ENCODE measurements around the gene WDR54.
A peak's percentile ranks its signal among the peaks of the same experiment; 100 is the strongest.
"Not testable (repeated sequence)": the region's sequence is repeated elsewhere in the genome, so short reads cannot be mapped to it uniquely, and the experiment has no call there.

WDR54 gene

DNA sequence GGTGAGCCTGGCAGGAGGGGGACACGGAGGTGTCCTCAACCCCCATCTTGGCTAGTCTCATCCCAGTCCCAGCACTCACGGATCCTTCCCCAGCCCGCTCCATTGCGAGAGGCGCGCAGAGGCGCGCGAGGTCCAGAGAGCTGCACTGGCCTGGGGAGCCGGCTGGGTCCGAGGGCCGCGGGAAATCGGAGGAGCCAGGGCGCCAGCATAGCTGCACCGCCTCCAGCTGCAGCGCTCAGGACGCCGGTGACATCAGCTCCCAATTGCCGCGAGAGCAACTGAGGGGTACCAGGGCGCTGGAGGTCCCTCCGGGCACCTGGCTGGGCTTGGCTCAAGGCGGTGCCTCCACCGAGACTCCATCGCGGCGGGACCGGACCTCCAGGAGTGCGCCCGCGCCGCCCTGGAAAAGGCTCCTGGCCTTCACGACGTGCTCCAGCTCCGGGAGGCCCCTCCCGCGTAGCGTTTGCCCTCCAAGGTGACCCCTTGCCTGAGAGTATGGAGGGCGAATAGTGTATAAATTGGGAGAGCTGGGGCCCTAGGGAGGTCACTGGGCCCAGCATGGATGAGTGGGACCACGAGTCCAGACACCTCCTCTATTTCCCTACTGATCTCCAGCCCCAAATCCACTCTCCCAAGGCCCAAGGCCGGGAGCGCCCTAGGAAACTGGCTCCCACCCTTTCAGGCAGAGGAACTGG lies 14.7 kb downstream of the WDR54 start:
- H3K27ac ChIP-seq (ENCODE audit: low read length) = no peak overlapping the region
- peaks cover 32% of the 10 kb centered on the region for H3K4me1 ChIP-seq (ENCODE audit: insufficient read depth, low read length)
- H3K27me3 ChIP-seq (ENCODE audit: insufficient read depth, low read length) = peaks cover 2% of the 10 kb centered on the region; the same call in 1 of the 2 replicates
- H3K9ac ChIP-seq (ENCODE audit: low read depth, low read length) = no peak overlapping the region
- H3K9me3 ChIP-seq (ENCODE audit: insufficient read depth, low read depth, low read length) = no peaks in the 10 kb centered on the region
- H3K4me3 ChIP-seq (ENCODE audit: low read length) = 0 out of 2 replicates have a peak overlapping the region, but pooled peaks have one; percentile 5
- H3K36me3 ChIP-seq (ENCODE audit: insufficient read depth, low read depth, low read length) = peaks cover 20% of the 10 kb centered on the region

GRCh38 chr2:74436848-74437695 lies 15.5 kb downstream of the WDR54 start:
- H3K27ac ChIP-seq (ENCODE audit: low read length) = no peak overlapping the region
- peaks cover 32% of the 10 kb centered on the region for H3K4me1 ChIP-seq (ENCODE audit: insufficient read depth, low read length)
- no peak overlapping the region for H3K9ac ChIP-seq (ENCODE audit: low read depth, low read length)

GRCh38 chr2:74438248-74438647 lies 16.7 kb downstream of the WDR54 start:
- H3K9me3 ChIP-seq (ENCODE audit: insufficient read depth, low read depth, low read length) = no peaks in the 10 kb centered on the region
- peaks cover 6% of the 10 kb centered on the region; the same call in 1 of the 2 replicates for H3K36me3 ChIP-seq (ENCODE audit: insufficient read depth, low read depth, low read length)
- H3K27ac ChIP-seq (ENCODE audit: low read length) = no peak overlapping the region
- H3K4me3 ChIP-seq (ENCODE audit: low read length) = peak overlapping the region; percentile 7; the same call in 1 of the 2 replicates
- H3K27me3 ChIP-seq (ENCODE audit: insufficient read depth, low read length) = peaks cover 15% of the 10 kb centered on the region; the same call in 1 of the 2 replicates
- H3K4me1 ChIP-seq (ENCODE audit: insufficient read depth, low read length) = peaks cover 32% of the 10 kb centered on the region
- no peak overlapping the region for H3K9ac ChIP-seq (ENCODE audit: low read depth, low read length)

More at GRCh38 chr2:74436848-74437695, 15.5 kb downstream of the WDR54 start:
- no peaks in the 10 kb centered on the region for H3K9me3 ChIP-seq (ENCODE audit: insufficient read depth, low read depth, low read length)
- H3K4me3 ChIP-seq (ENCODE audit: low read length) = peak overlapping the region; percentile 5; the same call in 1 of the 2 replicates
- H3K27me3 ChIP-seq (ENCODE audit: insufficient read depth, low read length) = peaks cover 10% of the 10 kb centered on the region; the same call in 1 of the 2 replicates
- peaks cover 12% of the 10 kb centered on the region for H3K36me3 ChIP-seq (ENCODE audit: insufficient read depth, low read depth, low read length)

GRCh38 chr2:74439373-74439772 lies 17.8 kb downstream of the WDR54 start:
- Histone ChIP-seq H3K27ac (ENCODE audit: low read length) (no peak overlapping the region), H3K36me3 (ENCODE audit: insufficient read depth, low read depth, low read length) (peaks cover 6% of the 10 kb centered on the region; the same call in 1 of the 2 replicates), H3K4me3 (ENCODE audit: low read length) (peak overlapping the region; percentile 94), H3K4me1 (ENCODE audit: insufficient read depth, low read length) (peaks cover 32% of the 10 kb centered on the region), H3K9ac (ENCODE audit: low read depth, low read length) (peak overlapping the region; percentile 92; the same call in 1 of the 2 replicates), H3K9me3 (ENCODE audit: insufficient read depth, low read depth, low read length) (no peaks in the 10 kb centered on the region), H3K27me3 (ENCODE audit: insufficient read depth, low read length) (peaks cover 20% of the 10 kb centered on the region; the same call in 1 of the 2 replicates)

GRCh38 chr2:74439803-74440377 lies 18.4 kb downstream of the WDR54 start:
- Histone ChIP-seq H3K27me3 (ENCODE audit: insufficient read depth, low read length) (peaks cover 24% of the 10 kb centered on the region; the same call in 1 of the 2 replicates), H3K27ac (ENCODE audit: low read length) (peak overlapping the region; percentile 67), H3K4me1 (ENCODE audit: insufficient read depth, low read length) (peaks cover 32% of the 10 kb centered on the region), H3K4me3 (ENCODE audit: low read length) (peak overlapping the region; percentile 94), H3K9me3 (ENCODE audit: insufficient read depth, low read depth, low read length) (no peaks in the 10 kb centered on the region), H3K36me3 (ENCODE audit: insufficient read depth, low read depth, low read length) (peaks cover 6% of the 10 kb centered on the region; the same call in 1 of the 2 replicates), H3K9ac (ENCODE audit: low read depth, low read length) (peak overlapping the region; percentile 92)

- H3K9me3 ChIP-seq (ENCODE audit: insufficient read depth, low read depth, low read length) = no peaks in the 10 kb centered on the region
- peaks cover 32% of the 10 kb centered on the region for H3K4me1 ChIP-seq (ENCODE audit: insufficient read depth, low read length)
- peak overlapping the region; percentile 92 for H3K9ac ChIP-seq (ENCODE audit: low read depth, low read length)
Measured at GRCh38 chr2:74440378-74441169, 19.0 kb downstream of the WDR54 start.

GRCh38 chr2:74441170-74441689 lies 19.7 kb downstream of the WDR54 start:
- peak overlapping the region; percentile 92 for H3K9ac ChIP-seq (ENCODE audit: low read depth, low read length)
- peaks cover 24% of the 10 kb centered on the region; the same call in 1 of the 2 replicates for H3K27me3 ChIP-seq (ENCODE audit: insufficient read depth, low read length)
- peak overlapping the region; percentile 94 for H3K4me3 ChIP-seq (ENCODE audit: low read length)
- H3K9me3 ChIP-seq (ENCODE audit: insufficient read depth, low read depth, low read length) = no peaks in the 10 kb centered on the region
- peaks cover 6% of the 10 kb centered on the region; the same call in 1 of the 2 replicates for H3K36me3 ChIP-seq (ENCODE audit: insufficient read depth, low read depth, low read length)
- peak overlapping the region; percentile 67 for H3K27ac ChIP-seq (ENCODE audit: low read length)
- H3K4me1 ChIP-seq (ENCODE audit: insufficient read depth, low read length) = peaks cover 32% of the 10 kb centered on the region

More at GRCh38 chr2:74440378-74441169, 19.0 kb downstream of the WDR54 start:
- Histone ChIP-seq H3K27ac (ENCODE audit: low read length) (peak overlapping the region; percentile 67), H3K36me3 (ENCODE audit: insufficient read depth, low read depth, low read length) (peaks cover 6% of the 10 kb centered on the region; the same call in 1 of the 2 replicates), H3K27me3 (ENCODE audit: insufficient read depth, low read length) (peaks cover 24% of the 10 kb centered on the region; the same call in 1 of the 2 replicates), H3K4me3 (ENCODE audit: low read length) (peak overlapping the region; percentile 94)

DNA sequence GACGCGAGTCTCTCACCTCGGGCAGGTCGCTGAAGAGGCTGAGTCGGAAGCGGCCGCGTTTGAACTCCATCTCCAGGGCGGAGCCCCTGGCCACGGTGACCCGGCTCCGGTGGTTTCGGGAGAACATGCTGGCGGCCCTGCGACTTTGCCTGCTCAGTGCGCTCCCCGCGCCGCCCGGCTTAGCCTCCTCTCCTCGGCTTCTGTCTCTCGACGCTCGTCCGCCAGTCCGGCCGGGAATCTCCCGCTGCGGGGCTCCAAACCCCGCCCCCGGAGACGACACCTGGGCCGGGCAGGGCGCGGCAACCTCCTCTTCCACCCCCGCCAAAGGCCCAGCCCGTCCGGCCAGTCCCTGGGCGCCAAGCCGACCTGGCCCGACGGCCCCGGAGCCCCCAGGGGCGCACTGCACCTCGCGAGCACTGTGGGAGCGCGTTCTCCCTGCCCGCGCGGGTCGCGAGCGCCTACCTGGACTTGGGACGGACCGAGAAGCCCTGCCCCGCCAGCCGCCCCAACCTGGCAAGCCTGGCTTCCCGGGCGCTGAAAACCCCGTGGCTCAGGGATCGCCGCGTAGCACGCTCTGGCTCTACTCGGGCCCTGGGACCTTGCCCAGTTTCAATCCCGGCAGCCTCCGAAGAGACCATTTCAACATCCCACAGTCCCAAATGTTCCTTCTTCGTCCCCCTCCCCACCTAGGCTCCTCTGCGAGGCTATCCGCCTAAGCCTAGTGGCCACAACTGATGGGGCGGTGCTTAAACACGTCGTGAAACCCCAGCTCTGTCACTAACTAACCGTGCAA lies 20.4 kb downstream of the WDR54 start, which contains the start of gene RTKN:
TSS of gene RTKN (minus strand) at position 248 of the 793 bp plus-strand sequence. CDS start at position 127, 121 bp downstream.
- H3K4me1 ChIP-seq (ENCODE audit: insufficient read depth, low read length) = peaks cover 29% of the 10 kb centered on the region
- H3K4me3 ChIP-seq (ENCODE audit: low read length) = peak within 1 kb of the TSS; percentile 94
- peak within 1 kb of the TSS; percentile 92 for H3K9ac ChIP-seq (ENCODE audit: low read depth, low read length)
- H3K9me3 ChIP-seq (ENCODE audit: insufficient read depth, low read depth, low read length) = no peaks in the 10 kb centered on the region
- peaks cover 6% of the 10 kb centered on the region; the same call in 1 of the 2 replicates for H3K36me3 ChIP-seq (ENCODE audit: insufficient read depth, low read depth, low read length)
- H3K27me3 ChIP-seq (ENCODE audit: insufficient read depth, low read length) = peaks cover 24% of the 10 kb centered on the region; the same call in 1 of the 2 replicates
- H3K27ac ChIP-seq (ENCODE audit: low read length) = peak within 1 kb of the TSS; percentile 67

DNA sequence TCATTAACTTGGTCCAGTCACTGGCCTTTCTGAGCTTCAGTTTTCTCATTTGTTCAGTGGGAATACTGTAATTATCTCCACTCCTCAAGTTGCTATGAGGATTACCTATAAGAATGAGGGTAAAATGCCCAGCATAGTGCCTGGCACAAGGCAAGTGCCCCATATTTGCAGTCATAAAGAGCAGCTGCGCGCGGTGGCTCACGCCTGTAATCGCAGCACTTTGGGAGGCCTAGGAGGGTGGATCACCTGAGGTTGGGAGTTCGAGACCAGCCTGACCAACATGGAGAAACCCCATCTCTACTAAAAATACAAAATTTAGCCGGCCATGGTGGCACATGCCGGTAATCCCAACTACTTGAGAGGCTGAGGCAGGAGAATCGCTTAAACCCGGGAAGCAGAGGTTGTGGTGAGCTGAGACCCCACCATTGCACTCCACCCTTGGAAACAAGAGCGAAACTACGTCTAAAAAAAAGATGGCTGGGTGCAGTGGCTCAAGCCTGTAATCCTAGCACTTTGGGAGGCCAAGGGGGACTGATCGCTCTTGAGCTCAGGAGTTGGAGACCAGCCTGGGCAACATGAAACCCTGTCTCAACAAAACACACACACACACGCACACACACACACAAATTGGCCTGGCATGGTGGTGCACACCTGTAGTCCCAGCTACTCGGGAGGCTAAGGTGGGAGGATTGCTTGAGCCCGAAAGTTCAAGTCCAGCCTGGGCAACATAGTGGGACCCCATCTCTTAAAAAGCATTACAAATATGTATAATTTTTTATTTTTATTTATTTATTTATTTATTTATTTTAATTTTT lies 21.2 kb downstream of the WDR54 start:
- not testable (repeated sequence) for H3K9me3 ChIP-seq (ENCODE audit: insufficient read depth, low read depth, low read length); H3K36me3 ChIP-seq (ENCODE audit: insufficient read depth, low read depth, low read length); H3K27ac ChIP-seq (ENCODE audit: low read length)
- Histone ChIP-seq H3K9ac (ENCODE audit: low read depth, low read length) (peak overlapping the region; percentile 92; the same call in 1 of the 2 replicates), H3K27me3 (ENCODE audit: insufficient read depth, low read length) (peaks cover 24% of the 10 kb centered on the region; the same call in 1 of the 2 replicates), H3K4me1 (ENCODE audit: insufficient read depth, low read length) (peaks cover 22% of the 10 kb centered on the region), H3K4me3 (ENCODE audit: low read length) (peak overlapping the region; percentile 94)
